H1 (cell line): Measurements from ENCODE around the gene MRTFA. TPM values are rescaled to one million over a fixed set of nuclear protein-coding genes. Genes with fewer than 3 reads are reported as not detected.

ENCODE experiments used
- ASH2L ChIP-seq: fragments of 200-600, 300-600 bp; sonication (generic); IDR thresholded peaks from one replicate; pipeline ENCODE4 v1.7.1; 2017; ENCODE audit warnings: low read length
- BRCA1 ChIP-seq: IDR thresholded peaks from 2 replicates; pipeline ENCODE4 v1.6.1; 2012; ENCODE audit warnings: low read depth, low read length, improper control_type of control experiment
- CBX5 ChIP-seq: fragments of 300-800, 300-1000 bp; sonication (generic); IDR thresholded peaks from 2 replicates; pipeline ENCODE4 v1.7.1; 2016; ENCODE audit warnings: antibody characterized with exemption, low read length, low read depth
- CBX8 ChIP-seq: fragments of 300-800, 300-1000 bp; sonication (generic); IDR thresholded peaks from 2 replicates; pipeline ENCODE4 v1.7.1; 2016; ENCODE audit warnings: low read depth, low read length, borderline replicate concordance
- JUN ChIP-seq: IDR thresholded peaks from 2 replicates; pipeline ENCODE4 v1.6.1; 2011; ENCODE audit warnings: low read depth, mild to moderate bottlenecking, improper control_type of control experiment, low read length
- KDM1A ChIP-seq: fragments of 200-600, 300-600 bp; sonication (generic); IDR thresholded peaks from 2 replicates; pipeline ENCODE4 v1.7.1; 2016; ENCODE audit warnings: mild to moderate bottlenecking, low read length, borderline replicate concordance
- NRF1 ChIP-seq: IDR thresholded peaks from 2 replicates; pipeline ENCODE4 v1.6.1; 2011; ENCODE audit warnings: mild to moderate bottlenecking, low read depth, low read length, improper control_type of control experiment
- SIX5 ChIP-seq: IDR thresholded peaks from 2 replicates; pipeline ENCODE4 v1.6.1; 2011; ENCODE audit warnings: mild to moderate bottlenecking, low read depth, low read length
- TAF7 ChIP-seq: optimal IDR thresholded peaks from 2 replicates; pipeline ENCODE3; 2011; ENCODE audit warnings: low read depth, mild to moderate bottlenecking, inconsistent platforms, low read length, moderate library complexity, borderline replicate concordance
- YY1 ChIP-seq: IDR thresholded peaks from 2 replicates; pipeline ENCODE4 v1.6.1; 2011; ENCODE audit warnings: low read depth, mild to moderate bottlenecking, low read length
- polyA plus RNA-seq, 7 experiments: library from polyadenylated mRNA; depleted of rRNA in 3 of 7; stranded (reverse) in 5 of 7; unstranded in 2 of 7; fragments of >200 nt in 5 of 7; fragments of 200-250 nt in 2 of 7; gene quantifications; 1 replicate in 5 of 7; 2 replicates in 1 of 7; 4 replicates in 1 of 7; pipeline versions ENCODE4 v1.2.1 to v1.2.3, GENCODE V29; 2011 to 2013; ENCODE audit warnings: missing spikeins in 2 of 7, mixed read lengths in 2 of 7
- total RNA-seq: library from RNA; stranded (reverse); fragmentation: NEBNext Ultra II Directional; extraction: Animal tissue kit (Norgen Biotek cat#: 25700); gene quantifications from 2 replicates; pipeline ENCODE4 v1.2.1, GENCODE V29; 2021
- TF ChIP-seq, protein P1 (sequence below): fragments of 300-600 bp; sonication (generic); IDR thresholded peaks from 2 replicates; pipeline ENCODE4 v1.7.1; 2012; ENCODE audit warnings: low read length, moderate library complexity, mild to moderate bottlenecking, inconsistent platforms; ENCODE audit not compliant: insufficient replicate concordance

MRTFA gene
- total and polyA plus RNA-seq, 2 of the 8 experiments (the other 6 are each of a cell fraction or from before 2014, with no cell fraction given), result 5.4 to 37.9 TPM

DNA sequence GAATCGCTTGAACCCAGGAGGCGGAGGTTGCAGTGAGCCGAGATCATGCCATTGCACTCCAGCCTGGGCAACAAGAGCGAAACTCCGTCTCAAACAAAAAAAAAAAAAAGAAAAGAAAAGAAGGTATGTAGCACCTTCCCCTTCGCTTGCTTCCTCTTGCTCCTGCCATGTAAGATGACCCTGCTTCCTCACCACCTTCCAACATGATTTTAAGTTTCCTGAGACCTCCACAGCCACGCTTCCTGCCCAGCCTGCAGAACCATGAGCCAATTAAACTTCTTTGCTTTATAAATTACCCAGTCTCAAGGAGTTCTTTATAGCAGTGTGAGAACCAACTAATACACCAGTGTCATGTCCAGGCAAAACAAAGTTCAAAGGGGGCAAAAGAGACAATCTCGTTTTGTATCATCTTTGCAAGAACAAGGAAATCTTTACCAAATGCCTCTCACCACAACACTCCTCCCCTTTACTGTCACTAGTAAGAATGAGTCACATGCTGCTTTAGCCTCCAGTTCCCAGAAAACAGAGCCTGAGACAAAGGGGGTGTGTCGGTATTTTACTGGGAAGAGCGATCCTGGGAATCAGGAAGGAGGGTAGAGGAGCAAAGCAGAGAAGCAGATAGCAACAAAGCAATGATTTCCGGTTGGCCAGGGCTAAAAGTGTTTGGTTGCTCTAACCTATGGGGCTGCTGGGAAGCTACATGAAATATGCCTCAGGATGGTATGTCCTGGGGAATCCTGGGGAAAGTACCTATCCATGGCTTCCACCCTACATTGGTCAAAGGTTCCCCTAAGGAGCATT lies 32.3 kb upstream of the MRTFA start (continued):
- TF ChIP-seq, protein P1, sequence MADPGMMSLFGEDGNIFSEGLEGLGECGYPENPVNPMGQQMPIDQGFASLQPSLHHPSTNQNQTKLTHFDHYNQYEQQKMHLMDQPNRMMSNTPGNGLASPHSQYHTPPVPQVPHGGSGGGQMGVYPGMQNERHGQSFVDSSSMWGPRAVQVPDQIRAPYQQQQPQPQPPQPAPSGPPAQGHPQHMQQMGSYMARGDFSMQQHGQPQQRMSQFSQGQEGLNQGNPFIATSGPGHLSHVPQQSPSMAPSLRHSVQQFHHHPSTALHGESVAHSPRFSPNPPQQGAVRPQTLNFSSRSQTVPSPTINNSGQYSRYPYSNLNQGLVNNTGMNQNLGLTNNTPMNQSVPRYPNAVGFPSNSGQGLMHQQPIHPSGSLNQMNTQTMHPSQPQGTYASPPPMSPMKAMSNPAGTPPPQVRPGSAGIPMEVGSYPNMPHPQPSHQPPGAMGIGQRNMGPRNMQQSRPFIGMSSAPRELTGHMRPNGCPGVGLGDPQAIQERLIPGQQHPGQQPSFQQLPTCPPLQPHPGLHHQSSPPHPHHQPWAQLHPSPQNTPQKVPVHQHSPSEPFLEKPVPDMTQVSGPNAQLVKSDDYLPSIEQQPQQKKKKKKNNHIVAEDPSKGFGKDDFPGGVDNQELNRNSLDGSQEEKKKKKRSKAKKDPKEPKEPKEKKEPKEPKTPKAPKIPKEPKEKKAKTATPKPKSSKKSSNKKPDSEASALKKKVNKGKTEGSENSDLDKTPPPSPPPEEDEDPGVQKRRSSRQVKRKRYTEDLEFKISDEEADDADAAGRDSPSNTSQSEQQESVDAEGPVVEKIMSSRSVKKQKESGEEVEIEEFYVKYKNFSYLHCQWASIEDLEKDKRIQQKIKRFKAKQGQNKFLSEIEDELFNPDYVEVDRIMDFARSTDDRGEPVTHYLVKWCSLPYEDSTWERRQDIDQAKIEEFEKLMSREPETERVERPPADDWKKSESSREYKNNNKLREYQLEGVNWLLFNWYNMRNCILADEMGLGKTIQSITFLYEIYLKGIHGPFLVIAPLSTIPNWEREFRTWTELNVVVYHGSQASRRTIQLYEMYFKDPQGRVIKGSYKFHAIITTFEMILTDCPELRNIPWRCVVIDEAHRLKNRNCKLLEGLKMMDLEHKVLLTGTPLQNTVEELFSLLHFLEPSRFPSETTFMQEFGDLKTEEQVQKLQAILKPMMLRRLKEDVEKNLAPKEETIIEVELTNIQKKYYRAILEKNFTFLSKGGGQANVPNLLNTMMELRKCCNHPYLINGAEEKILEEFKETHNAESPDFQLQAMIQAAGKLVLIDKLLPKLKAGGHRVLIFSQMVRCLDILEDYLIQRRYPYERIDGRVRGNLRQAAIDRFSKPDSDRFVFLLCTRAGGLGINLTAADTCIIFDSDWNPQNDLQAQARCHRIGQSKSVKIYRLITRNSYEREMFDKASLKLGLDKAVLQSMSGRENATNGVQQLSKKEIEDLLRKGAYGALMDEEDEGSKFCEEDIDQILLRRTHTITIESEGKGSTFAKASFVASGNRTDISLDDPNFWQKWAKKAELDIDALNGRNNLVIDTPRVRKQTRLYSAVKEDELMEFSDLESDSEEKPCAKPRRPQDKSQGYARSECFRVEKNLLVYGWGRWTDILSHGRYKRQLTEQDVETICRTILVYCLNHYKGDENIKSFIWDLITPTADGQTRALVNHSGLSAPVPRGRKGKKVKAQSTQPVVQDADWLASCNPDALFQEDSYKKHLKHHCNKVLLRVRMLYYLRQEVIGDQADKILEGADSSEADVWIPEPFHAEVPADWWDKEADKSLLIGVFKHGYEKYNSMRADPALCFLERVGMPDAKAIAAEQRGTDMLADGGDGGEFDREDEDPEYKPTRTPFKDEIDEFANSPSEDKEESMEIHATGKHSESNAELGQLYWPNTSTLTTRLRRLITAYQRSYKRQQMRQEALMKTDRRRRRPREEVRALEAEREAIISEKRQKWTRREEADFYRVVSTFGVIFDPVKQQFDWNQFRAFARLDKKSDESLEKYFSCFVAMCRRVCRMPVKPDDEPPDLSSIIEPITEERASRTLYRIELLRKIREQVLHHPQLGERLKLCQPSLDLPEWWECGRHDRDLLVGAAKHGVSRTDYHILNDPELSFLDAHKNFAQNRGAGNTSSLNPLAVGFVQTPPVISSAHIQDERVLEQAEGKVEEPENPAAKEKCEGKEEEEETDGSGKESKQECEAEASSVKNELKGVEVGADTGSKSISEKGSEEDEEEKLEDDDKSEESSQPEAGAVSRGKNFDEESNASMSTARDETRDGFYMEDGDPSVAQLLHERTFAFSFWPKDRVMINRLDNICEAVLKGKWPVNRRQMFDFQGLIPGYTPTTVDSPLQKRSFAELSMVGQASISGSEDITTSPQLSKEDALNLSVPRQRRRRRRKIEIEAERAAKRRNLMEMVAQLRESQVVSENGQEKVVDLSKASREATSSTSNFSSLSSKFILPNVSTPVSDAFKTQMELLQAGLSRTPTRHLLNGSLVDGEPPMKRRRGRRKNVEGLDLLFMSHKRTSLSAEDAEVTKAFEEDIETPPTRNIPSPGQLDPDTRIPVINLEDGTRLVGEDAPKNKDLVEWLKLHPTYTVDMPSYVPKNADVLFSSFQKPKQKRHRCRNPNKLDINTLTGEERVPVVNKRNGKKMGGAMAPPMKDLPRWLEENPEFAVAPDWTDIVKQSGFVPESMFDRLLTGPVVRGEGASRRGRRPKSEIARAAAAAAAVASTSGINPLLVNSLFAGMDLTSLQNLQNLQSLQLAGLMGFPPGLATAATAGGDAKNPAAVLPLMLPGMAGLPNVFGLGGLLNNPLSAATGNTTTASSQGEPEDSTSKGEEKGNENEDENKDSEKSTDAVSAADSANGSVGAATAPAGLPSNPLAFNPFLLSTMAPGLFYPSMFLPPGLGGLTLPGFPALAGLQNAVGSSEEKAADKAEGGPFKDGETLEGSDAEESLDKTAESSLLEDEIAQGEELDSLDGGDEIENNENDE, result no peak
- no peak for TF ChIP-seq YY1
- no peak for TF ChIP-seq BRCA1
- TF ChIP-seq NRF1, result no peak
- TF ChIP-seq CBX8, result no peak
- no peak for TF ChIP-seq SIX5
- no peak for TF ChIP-seq ASH2L
- no peak for TF ChIP-seq KDM1A
- TF ChIP-seq TAF7, result no peak
- no peak for TF ChIP-seq CBX5
- no peak for TF ChIP-seq JUN
